ENCODE results near the gene B3GNT5.

DNA sequence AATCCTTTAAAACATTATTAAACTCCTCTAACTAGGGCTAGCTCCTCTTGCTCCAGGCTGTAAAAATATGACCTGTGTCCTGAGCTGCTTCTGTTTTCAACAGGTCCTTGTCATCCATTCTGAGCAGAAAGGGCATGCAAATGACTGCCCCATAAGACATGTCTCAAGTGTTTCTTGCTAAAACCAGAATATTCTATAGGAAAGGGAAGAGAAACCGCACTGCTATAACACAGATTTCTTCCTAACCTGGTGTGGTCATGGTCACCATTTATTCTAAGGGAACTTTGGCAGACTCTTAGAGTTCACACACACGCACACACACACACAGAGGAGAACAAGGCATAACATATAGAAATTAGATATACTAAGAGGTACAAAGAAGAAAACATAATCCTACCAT, 34.2 kb upstream of the B3GNT5 start:
- TF ChIP-seq, protein P1, sequence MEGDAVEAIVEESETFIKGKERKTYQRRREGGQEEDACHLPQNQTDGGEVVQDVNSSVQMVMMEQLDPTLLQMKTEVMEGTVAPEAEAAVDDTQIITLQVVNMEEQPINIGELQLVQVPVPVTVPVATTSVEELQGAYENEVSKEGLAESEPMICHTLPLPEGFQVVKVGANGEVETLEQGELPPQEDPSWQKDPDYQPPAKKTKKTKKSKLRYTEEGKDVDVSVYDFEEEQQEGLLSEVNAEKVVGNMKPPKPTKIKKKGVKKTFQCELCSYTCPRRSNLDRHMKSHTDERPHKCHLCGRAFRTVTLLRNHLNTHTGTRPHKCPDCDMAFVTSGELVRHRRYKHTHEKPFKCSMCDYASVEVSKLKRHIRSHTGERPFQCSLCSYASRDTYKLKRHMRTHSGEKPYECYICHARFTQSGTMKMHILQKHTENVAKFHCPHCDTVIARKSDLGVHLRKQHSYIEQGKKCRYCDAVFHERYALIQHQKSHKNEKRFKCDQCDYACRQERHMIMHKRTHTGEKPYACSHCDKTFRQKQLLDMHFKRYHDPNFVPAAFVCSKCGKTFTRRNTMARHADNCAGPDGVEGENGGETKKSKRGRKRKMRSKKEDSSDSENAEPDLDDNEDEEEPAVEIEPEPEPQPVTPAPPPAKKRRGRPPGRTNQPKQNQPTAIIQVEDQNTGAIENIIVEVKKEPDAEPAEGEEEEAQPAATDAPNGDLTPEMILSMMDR (IDR thresholded peaks at IDR 0.05; ENCODE audit: control extremely low read depth in 1 of 3, insufficient read depth in 1 of 3, low read depth in 1 of 3, low read length in 3 of 3): no peak
- TF ChIP-seq EP300 (IDR thresholded peaks at IDR 0.05; ENCODE audit: borderline replicate concordance in 1 of 2, low read depth in 2 of 2, low read length in 2 of 2): no peak
- TF ChIP-seq SRF (IDR thresholded peaks at IDR 0.05; ENCODE audit: low read depth, low read length): no peak
- no peak for TF ChIP-seq POLR2A (IDR thresholded peaks at IDR 0.05; ENCODE audit: control extremely low read depth in 1 of 2, low read depth in 2 of 2, low read length in 2 of 2)
- no peak for TF ChIP-seq POU5F1 (IDR thresholded peaks at IDR 0.05; ENCODE audit: low read depth, low read length)
- no peak for TF ChIP-seq TCF12 (IDR thresholded peaks at IDR 0.05; ENCODE audit: low read depth, low read length)
- TF ChIP-seq KDM4A (IDR thresholded peaks at IDR 0.05; ENCODE audit: low read depth, low read length, severe bottlenecking): no peak
- no peak for TF ChIP-seq SP1 (IDR thresholded peaks at IDR 0.05; ENCODE audit: low read depth, low read length)
- TF ChIP-seq TEAD4 (IDR thresholded peaks at IDR 0.05; ENCODE audit: low read depth, low read length): no peak
- TF ChIP-seq CHD2 (IDR thresholded peaks at IDR 0.05; ENCODE audit: low read length): no peak
- TF ChIP-seq, protein P2, sequence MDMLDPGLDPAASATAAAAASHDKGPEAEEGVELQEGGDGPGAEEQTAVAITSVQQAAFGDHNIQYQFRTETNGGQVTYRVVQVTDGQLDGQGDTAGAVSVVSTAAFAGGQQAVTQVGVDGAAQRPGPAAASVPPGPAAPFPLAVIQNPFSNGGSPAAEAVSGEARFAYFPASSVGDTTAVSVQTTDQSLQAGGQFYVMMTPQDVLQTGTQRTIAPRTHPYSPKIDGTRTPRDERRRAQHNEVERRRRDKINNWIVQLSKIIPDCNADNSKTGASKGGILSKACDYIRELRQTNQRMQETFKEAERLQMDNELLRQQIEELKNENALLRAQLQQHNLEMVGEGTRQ (IDR thresholded peaks at IDR 0.05; ENCODE audit: low read length): no peak
- no peak for TF ChIP-seq YY1 (IDR thresholded peaks at IDR 0.05; ENCODE audit: low read depth, low read length)

Data from H1 (cell line).